ENCODE results near the gene SELENOK. TPM values are rescaled to one million over a fixed set of nuclear protein-coding genes. Genes with fewer than 3 reads are reported as not detected.

Gene SELENOK
- total RNA-seq, 2 donors from 2014 or later = 37.0 to 55.9 TPM

DNA sequence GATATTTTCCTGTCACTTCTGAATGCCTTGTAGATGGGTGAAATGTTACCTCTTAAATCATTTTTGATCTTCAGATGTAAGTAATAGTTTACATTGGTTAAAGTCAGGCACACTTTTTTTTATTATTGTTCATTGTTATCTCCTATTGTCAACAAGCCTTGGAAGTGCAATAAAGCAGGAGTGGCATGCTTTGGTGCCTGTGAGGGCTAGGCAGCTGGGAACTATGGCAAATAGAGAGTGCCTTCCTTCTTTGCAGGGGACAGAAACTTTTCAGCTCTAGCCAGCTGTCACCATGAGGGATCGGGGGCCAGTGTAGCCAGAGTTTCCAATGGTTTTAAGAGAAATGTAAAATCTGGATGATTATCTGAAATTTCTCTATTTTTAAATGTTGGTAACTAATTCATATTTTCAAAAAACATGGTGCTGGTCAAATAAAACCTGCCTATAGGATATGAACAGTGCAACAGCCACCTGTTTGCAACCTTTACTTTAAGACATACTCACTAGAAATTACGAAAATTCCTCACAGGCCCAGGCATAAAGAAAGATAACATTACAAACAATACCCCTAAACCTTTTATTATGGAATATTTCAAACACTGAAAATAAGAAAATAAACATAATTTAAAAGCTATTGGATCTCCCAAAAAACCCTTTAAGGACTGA, 9.1 kb upstream of the SELENOK start:
- no peak overlapping the region for H3K4me3 Mint-ChIP-seq
- peaks cover 37% of the 10 kb centered on the region for H3K27me3 Mint-ChIP-seq
- no peak for ATAC-seq (replicated peaks)
- H3K36me3 Mint-ChIP-seq (ENCODE audit: low read depth) = no peaks in the 10 kb centered on the region
- no peak overlapping the region for H3K27ac Mint-ChIP-seq
- H3K9me3 Mint-ChIP-seq = no peaks in the 10 kb centered on the region
- no peaks in the 10 kb centered on the region for H3K4me1 Mint-ChIP-seq

- Mint-ChIP-seq H3K27me3 (peaks cover 31% of the 10 kb centered on the region), H3K4me1 (no peaks in the 10 kb centered on the region), H3K9me3 (no peaks in the 10 kb centered on the region), H3K36me3 (ENCODE audit: low read depth) (no peaks in the 10 kb centered on the region), H3K4me3 (no peak overlapping the region), H3K27ac (no peak overlapping the region)
- ATAC-seq (replicated peaks) = no peak
Measured at GRCh38 chr3:53899750-53900149, 8.1 kb upstream of the SELENOK start.

DNA sequence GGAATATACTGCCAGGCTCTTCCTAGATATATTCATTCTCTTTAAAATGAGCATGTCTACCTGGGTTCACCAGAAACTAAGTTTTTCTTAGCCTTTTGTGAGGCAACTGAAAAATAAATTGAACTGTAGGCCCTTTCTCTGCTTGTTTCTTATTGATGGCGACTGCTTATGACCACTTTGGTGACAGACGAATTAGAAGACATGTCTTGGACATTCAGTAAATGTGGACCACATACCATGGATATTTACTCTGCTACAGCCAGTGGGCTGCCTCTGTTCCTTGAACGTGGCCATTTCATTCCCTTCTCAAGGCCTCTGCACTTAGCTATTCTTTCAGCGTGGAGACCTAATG, 603 bp upstream of the SELENOK start:
- peak overlapping the region; percentile 95 for H3K27ac Mint-ChIP-seq
- peaks cover 29% of the 10 kb centered on the region for H3K4me1 Mint-ChIP-seq
- peaks cover 12% of the 10 kb centered on the region for H3K27me3 Mint-ChIP-seq
- peaks cover 10% of the 10 kb centered on the region for H3K9me3 Mint-ChIP-seq
- H3K4me3 Mint-ChIP-seq = peak overlapping the region; percentile 96
- peaks cover 39% of the 10 kb centered on the region for H3K36me3 Mint-ChIP-seq (ENCODE audit: low read depth)
- ATAC-seq (replicated peaks) = no peak

GRCh38 chr3:53890726-53891475, 758 bp downstream of the SELENOK start:
- ATAC-seq (replicated peaks) = peak; percentile 24
- Mint-ChIP-seq H3K4me3 (peak overlapping the region; percentile 96), H3K9me3 (peaks cover 10% of the 10 kb centered on the region), H3K27me3 (peaks cover 3% of the 10 kb centered on the region), H3K36me3 (ENCODE audit: low read depth) (peaks cover 52% of the 10 kb centered on the region), H3K4me1 (peaks cover 29% of the 10 kb centered on the region), H3K27ac (peak overlapping the region; percentile 95)

- ATAC-seq (replicated peaks) = no peak
- Mint-ChIP-seq H3K9me3 (peaks cover 8% of the 10 kb centered on the region), H3K36me3 (ENCODE audit: low read depth) (peaks cover 79% of the 10 kb centered on the region), H3K27me3 (no peaks in the 10 kb centered on the region), H3K4me3 (no peak overlapping the region), H3K27ac (no peak overlapping the region), H3K4me1 (peaks cover 26% of the 10 kb centered on the region)
Measured at GRCh38 chr3:53888232-53888631, 3.4 kb downstream of the SELENOK start.

- peaks cover 25% of the 10 kb centered on the region for H3K4me1 Mint-ChIP-seq
- peaks cover 79% of the 10 kb centered on the region for H3K36me3 Mint-ChIP-seq (ENCODE audit: low read depth)
- no peak overlapping the region for H3K4me3 Mint-ChIP-seq
- H3K27me3 Mint-ChIP-seq = no peaks in the 10 kb centered on the region
- peaks cover 2% of the 10 kb centered on the region for H3K9me3 Mint-ChIP-seq
- no peak for ATAC-seq (replicated peaks)
- no peak overlapping the region for H3K27ac Mint-ChIP-seq
Measured at GRCh38 chr3:53887446-53887845, 4.2 kb downstream of the SELENOK start.

GRCh38 chr3:53885239-53885638, 6.4 kb downstream of the SELENOK start:
- no peak overlapping the region for H3K27ac Mint-ChIP-seq
- H3K4me3 Mint-ChIP-seq = no peak overlapping the region
- no peaks in the 10 kb centered on the region for H3K27me3 Mint-ChIP-seq
- no peaks in the 10 kb centered on the region for H3K9me3 Mint-ChIP-seq
- peaks cover 29% of the 10 kb centered on the region for H3K4me1 Mint-ChIP-seq
- H3K36me3 Mint-ChIP-seq (ENCODE audit: low read depth) = peaks cover 74% of the 10 kb centered on the region
- ATAC-seq (replicated peaks) = no peak

GRCh38 chr3:53884623-53885022, 7.0 kb downstream of the SELENOK start:
- peaks cover 75% of the 10 kb centered on the region for H3K36me3 Mint-ChIP-seq (ENCODE audit: low read depth)
- no peaks in the 10 kb centered on the region for H3K9me3 Mint-ChIP-seq
- no peak overlapping the region for H3K27ac Mint-ChIP-seq
- no peaks in the 10 kb centered on the region for H3K27me3 Mint-ChIP-seq
- no peak for ATAC-seq (replicated peaks)
- no peak overlapping the region for H3K4me3 Mint-ChIP-seq
- peaks cover 24% of the 10 kb centered on the region for H3K4me1 Mint-ChIP-seq

- Mint-ChIP-seq H3K36me3 (ENCODE audit: low read depth) (peaks cover 76% of the 10 kb centered on the region), H3K4me1 (peaks cover 18% of the 10 kb centered on the region)
- no peak for ATAC-seq (replicated peaks)
Measured at GRCh38 chr3:53883008-53883407, 8.7 kb downstream of the SELENOK start.

DNA sequence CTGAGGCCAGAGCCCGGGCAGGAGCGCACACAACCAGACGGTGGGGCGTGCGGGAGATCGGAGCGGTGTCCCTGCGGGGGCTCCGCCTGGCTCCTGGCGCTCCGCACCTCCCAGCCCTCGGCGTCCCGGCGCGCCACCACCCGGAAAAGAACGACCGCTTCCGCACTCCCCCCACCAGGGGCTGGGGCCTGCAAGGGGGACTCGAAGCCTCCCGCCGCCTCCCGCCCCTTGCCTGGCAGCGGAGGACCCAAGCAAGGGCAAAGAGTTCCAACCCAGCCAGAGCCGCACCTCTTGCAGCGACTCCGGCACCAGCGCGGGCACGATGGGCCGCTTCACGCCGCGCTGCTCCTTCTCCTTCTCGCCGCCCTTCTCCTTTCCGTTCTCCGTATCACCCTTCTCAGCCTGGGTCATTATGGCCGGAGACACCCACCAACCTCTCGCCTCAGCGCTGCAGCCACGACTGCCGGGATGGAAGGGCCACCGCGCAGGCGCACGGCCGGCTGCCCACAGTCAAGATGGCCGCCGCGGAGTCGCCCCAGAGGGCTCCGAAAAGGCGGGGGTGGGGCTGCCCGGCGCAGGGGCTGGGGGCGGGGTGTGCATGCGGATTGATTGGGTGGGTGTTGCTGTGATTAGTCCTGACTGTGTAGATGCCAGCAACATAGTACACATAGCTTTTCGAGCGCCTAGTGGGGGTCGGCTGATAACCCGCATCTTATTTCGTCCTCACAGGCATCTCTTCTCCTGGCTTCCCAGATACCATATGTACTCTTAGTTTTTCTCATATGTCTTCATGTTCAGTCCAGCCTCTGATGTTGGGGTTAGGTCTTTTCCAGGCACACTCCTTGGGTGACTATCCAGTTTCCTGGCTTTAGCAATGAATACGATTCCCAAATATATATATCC, 9.7 kb downstream of the SELENOK start, which contains the start of gene ACTR8:
Gene ACTR8 (minus strand): TSS at position 462 of the 903 bp plus-strand sequence. CDS start 51 bp downstream, at position 411.
- peak; percentile 94 for ATAC-seq (replicated peaks)
- Mint-ChIP-seq H3K36me3 (ENCODE audit: low read depth) (peaks cover 76% of the 10 kb centered on the region), H3K9me3 (no peaks in the 10 kb centered on the region), H3K4me3 (peak within 1 kb of the TSS; percentile 96), H3K27ac (peak within 1 kb of the TSS; percentile 99), H3K27me3 (no peaks in the 10 kb centered on the region), H3K4me1 (peaks cover 14% of the 10 kb centered on the region)

More at GRCh38 chr3:53883008-53883407, 8.7 kb downstream of the SELENOK start:
- Mint-ChIP-seq H3K27me3 (no peaks in the 10 kb centered on the region), H3K9me3 (no peaks in the 10 kb centered on the region), H3K27ac (peak overlapping the region; percentile 99), H3K4me3 (peak overlapping the region; percentile 96)

DNA sequence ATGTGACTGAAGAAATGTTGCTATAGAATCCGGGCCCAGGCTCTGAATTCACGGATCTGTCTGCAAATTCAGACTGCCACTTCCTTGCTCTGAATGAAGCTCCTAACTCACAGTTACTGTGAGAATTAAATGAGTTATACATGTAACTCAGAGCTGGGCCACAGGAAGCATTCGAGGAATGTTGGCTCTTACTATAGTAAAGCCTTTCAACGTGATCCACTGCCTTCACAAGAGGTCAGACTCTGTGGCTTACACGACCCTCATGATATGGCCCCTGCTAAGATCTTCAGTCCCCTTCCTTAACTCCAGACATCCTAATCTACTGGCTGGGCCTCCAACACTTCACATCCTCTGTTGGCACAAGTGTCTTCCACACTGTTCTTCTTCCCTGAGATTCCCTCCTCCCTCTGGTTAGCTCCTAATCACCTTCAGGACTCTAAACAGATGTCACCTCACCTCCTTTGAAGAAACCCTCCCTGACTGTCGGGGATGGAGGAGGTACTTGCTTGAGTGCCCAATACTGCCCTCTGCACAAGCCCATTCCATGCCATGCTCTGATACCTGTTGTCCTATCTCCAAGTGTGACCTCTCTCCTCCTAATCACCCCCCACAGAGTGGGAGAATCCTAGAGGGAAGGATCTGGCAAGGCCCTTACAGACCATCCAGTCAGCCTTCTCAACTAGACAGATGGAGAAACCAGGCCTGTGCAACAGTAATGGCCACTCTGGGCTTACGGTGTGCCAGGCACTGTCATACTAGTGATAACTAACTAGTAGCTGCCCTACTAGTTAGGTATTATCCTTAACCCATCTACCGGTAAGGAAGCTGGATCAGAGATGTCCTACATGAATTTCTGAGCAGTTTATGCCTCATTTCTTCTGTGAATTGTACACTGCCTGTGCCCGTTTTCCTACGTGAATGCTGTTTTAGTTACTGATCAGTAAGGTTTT, 11.0 kb downstream of the SELENOK start:
- ATAC-seq (replicated peaks) = no peak
- Mint-ChIP-seq H3K36me3 (ENCODE audit: low read depth) (peaks cover 76% of the 10 kb centered on the region), H3K9me3 (no peaks in the 10 kb centered on the region), H3K27ac (peak overlapping the region; percentile 99), H3K4me1 (peaks cover 14% of the 10 kb centered on the region), H3K4me3 (peak overlapping the region; percentile 96), H3K27me3 (no peaks in the 10 kb centered on the region)

DNA sequence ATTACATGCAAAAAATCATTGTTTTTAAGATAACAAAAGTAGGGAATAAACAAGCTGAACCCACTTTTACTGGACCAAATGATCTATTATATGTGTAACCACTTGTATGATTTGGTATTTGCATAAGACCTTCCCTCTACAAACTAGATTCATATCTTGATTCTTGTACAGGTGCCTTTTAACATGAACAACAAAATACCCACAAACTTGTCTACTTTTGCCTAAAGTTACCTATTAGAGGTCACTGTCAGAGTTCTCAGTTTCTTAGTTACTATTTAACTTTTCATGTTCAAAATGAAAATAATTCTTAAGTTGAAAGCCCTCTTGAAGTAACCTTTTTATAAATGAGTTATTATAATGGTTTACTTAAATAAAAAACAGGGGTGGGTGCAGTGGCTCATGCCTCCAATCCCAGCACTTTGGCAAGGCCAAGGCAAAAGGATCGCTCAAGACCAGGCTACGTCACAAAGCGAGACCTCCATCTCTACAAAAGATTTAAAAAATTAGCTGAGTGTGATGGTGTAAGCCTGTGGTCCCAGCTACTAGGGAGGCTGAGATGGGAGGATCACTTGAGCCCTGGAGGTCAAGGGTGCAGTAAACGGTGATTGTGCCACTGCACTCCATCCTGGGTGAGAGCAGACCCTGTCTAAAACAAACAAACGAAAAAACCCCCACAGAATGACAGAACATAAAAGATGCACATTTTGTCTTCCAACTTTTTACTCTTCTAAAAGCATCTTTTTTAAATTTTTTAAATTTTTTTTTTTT, 25.7 kb downstream of the SELENOK start:
- no peak overlapping the region for H3K27ac Mint-ChIP-seq
- peaks cover 92% of the 10 kb centered on the region for H3K36me3 Mint-ChIP-seq (ENCODE audit: low read depth)
- no peaks in the 10 kb centered on the region for H3K9me3 Mint-ChIP-seq
- no peak overlapping the region for H3K4me3 Mint-ChIP-seq
- no peaks in the 10 kb centered on the region for H3K27me3 Mint-ChIP-seq
- no peak for ATAC-seq (replicated peaks)
- H3K4me1 Mint-ChIP-seq = peaks cover 8% of the 10 kb centered on the region

- no peak for ATAC-seq (replicated peaks)
- Mint-ChIP-seq H3K9me3 (no peaks in the 10 kb centered on the region), H3K4me1 (peaks cover under 1% of the 10 kb centered on the region), H3K27ac (no peak overlapping the region), H3K4me3 (no peak overlapping the region), H3K36me3 (ENCODE audit: low read depth) (peaks cover 82% of the 10 kb centered on the region), H3K27me3 (no peaks in the 10 kb centered on the region)
Measured at GRCh38 chr3:53863145-53863544, 28.5 kb downstream of the SELENOK start.

Data from activated T-helper 17 cell treated with anti-CD3 and anti-CD28 coated beads, Interleukin-2, amount 50 U/mL, for 72 hours (primary cell).